ENCODE measurements around the gene HCLS1.

DNA sequence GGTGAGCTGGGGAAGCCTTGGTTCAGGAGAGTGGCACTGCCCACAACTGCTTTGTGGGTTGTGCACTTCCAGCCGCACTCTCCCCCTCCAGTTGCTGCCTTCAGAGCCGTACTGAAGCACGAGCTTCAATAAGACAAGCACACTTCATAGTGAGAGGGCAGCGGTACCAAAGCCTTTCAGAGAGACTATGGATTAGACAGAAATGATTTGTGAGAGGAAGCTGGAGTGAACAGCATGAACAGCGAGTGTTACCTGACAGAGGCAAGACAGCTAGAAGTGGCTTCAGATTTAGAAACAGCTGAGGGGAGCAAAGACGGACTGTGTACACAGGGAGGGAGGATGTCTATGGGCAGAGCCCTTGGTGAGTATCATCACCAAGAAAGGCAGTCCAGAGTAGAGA, 31.1 kb downstream of the HCLS1 start:
- no peak for TF ChIP-seq CTCF (IDR thresholded peaks at IDR 0.05)
- TF ChIP-seq POLR2A (IDR thresholded peaks at IDR 0.05), result no peak

All from adrenal gland (tissue), 5 donors.